Panc1 (cell line): ENCODE measurements around the gene LRRN4CL. TPM values are rescaled to one million over a fixed set of nuclear protein-coding genes. Genes with fewer than 3 reads are reported as not detected.

ENCODE experiments used
- ATAC-seq: fragments of 200-7000 bp; cut with Tn5 transposase; 2 replicates; pipeline ENCODE4 v1.9.1; 2020; ENCODE audit warnings: mild to moderate bottlenecking, moderate library complexity
- BruUV-seq: library from RNA; stranded (reverse); fragments of 400-500 nt; replicated peaks from 2 replicates; lab custom pipeline; 2021; lab: Mats Ljungman, UMichigan
- CTCF ChIA-PET: fragments of 300-600 bp; sonication (Branson Sonifier 250); formaldehyde crosslinking; loops from one replicate; lab custom pipeline; 2022; ENCODE audit warnings: antibody characterized with exemption; lab: Charles Lee
- POLR2A ChIA-PET: fragments of 300-600 bp; sonication (Branson Sonifier 250); formaldehyde crosslinking; loops from one replicate; lab custom pipeline; 2022; ENCODE audit warnings: antibody characterized with exemption; lab: Charles Lee
- DNase-seq: peaks from one replicate; pipeline ENCODE4 v3.0.0-alpha.2; 2010; ENCODE audit warnings: low read depth, low spot score
- H3K27ac ChIP-seq: 2 replicates; pipeline ENCODE4 v1.5.1; 2011; ENCODE audit warnings: mild to moderate bottlenecking, low read length, inconsistent platforms
- H3K27me3 ChIP-seq: fragments of 200-500 bp; sonication (Bioruptor generic); 2 replicates; pipeline ENCODE4 v1.6.0; 2014; ENCODE audit warnings: low read length, inconsistent platforms; ENCODE audit not compliant: control insufficient read depth, insufficient read depth
- H3K36me3 ChIP-seq: fragments of 200-500 bp; sonication (Bioruptor generic); 2 replicates; pipeline ENCODE4 v1.5.1; 2014; ENCODE audit warnings: inconsistent platforms, mild to moderate bottlenecking, low read length, moderate library complexity; ENCODE audit not compliant: control insufficient read depth, insufficient read depth
- H3K4me1 ChIP-seq: 2 replicates; pipeline ENCODE4 v1.5.1; 2011; ENCODE audit warnings: inconsistent platforms, mild to moderate bottlenecking, low read length, moderate library complexity; ENCODE audit not compliant: control insufficient read depth, insufficient read depth
- H3K4me3 ChIP-seq, 2 experiments: 2 replicates each; pipeline ENCODE4 v1.5.1; 2011 to 2012; ENCODE audit warnings: low read depth in 2 of 2, low read length in 2 of 2, mild to moderate bottlenecking in 2 of 2, inconsistent platforms in 1 of 2, moderate library complexity in 1 of 2
- H3K9me3 ChIP-seq: fragments of 200-500 bp; sonication (Bioruptor generic); 2 replicates; pipeline ENCODE4 v1.5.1; 2014; ENCODE audit warnings: low read depth, mild to moderate bottlenecking, inconsistent platforms, low read length, moderate library complexity; ENCODE audit not compliant: control insufficient read depth, insufficient read depth
- CTCF ChIP-seq: fragments of 450-650 bp; IDR thresholded peaks from 2 replicates; pipeline ENCODE4 v1.5.1; 2017; ENCODE audit warnings: mild to moderate bottlenecking
- POLR2AphosphoS5 ChIP-seq: IDR thresholded peaks from 2 replicates; pipeline ENCODE4 v1.6.1; 2012; ENCODE audit warnings: mild to moderate bottlenecking, low read depth, low read length, moderate library complexity
- REST ChIP-seq, 2 experiments: IDR thresholded peaks; 2 replicates each; pipeline ENCODE4 v1.6.1; 2011 to 2012; ENCODE audit warnings: low read depth in 2 of 2, control low read depth in 1 of 2, low read length in 1 of 2, mild to moderate bottlenecking in 1 of 2, moderate library complexity in 1 of 2; ENCODE audit not compliant: insufficient read depth in 1 of 2
- SIN3A ChIP-seq: IDR thresholded peaks from 2 replicates; pipeline ENCODE4 v1.6.1; 2012; ENCODE audit warnings: low read depth, mild to moderate bottlenecking, low read length, moderate library complexity, borderline replicate concordance; ENCODE audit not compliant: insufficient read depth
- TCF7L2 ChIP-seq: IDR thresholded peaks from 2 replicates; pipeline ENCODE4 v1.6.1; 2011; ENCODE audit warnings: mild to moderate bottlenecking, low read depth, low read length, inconsistent platforms
- in situ Hi-C: cut with HindIII; loops from 2 replicates; pipeline ENCODE4 v1.10.0; 2016; ENCODE audit warnings: low sequenced_read_pairs, low pct_unique_long_range_greater_than_20kb
- intact Hi-C: fragments of 100-400 bp; cut with micrococcal nuclease; formaldehyde crosslinking; loops from one replicate; pipeline ENCODE4 v1.10.0; 2022; ENCODE audit not compliant: unreplicated experiment
- total RNA-seq: library from RNA; stranded (reverse); gene quantifications from one replicate; pipeline ENCODE4 v1.2.1, GENCODE V29; 2021; ENCODE audit not compliant: unreplicated experiment

The LRRN4CL gene
- total RNA-seq, 1 experiment from 2014 or later: 0.13 TPM

GRCh38 chr11:62671236-62671607 is 18.1 kb downstream of the LRRN4CL start:
- peaks cover 33% of the 10 kb centered on the region for H3K4me1 ChIP-seq
- BruUV-seq: no TSS peak
- DNase-seq: no peak
- 0 out of 2 replicates have a peak, but pooled peaks have one; percentile 35 for TF ChIP-seq SIN3A
- no peak for TF ChIP-seq CTCF
- intact Hi-C loops: no loop called here
- peak overlapping the region; percentile 93 for H3K27ac ChIP-seq
- ChIA-PET CTCF (interaction anchor here (0.6 kb wide), 1 partner anchor 107 kb away, joined by 5 read pairs; no protein-coding TSS in a partner anchor), POLR2A (interaction anchor here (0.7 kb wide), 1 partner anchor 288 kb away, joined by 3 read pairs; no protein-coding TSS in a partner anchor)
- peak; percentile 29 for ATAC-seq
- H3K9me3 ChIP-seq: no peaks in the 10 kb centered on the region
- H3K27me3 ChIP-seq: no peaks in the 10 kb centered on the region
- in situ Hi-C loops: no loop called here
- peaks cover 2% of the 10 kb centered on the region; the same call in 1 of the 2 replicates for H3K36me3 ChIP-seq
- H3K4me3 ChIP-seq: peak overlapping the region; percentile 78 to 89

GRCh38 chr11:62669420-62670161 is 19.7 kb downstream of the LRRN4CL start:
- no peaks in the 10 kb centered on the region for H3K9me3 ChIP-seq
- intact Hi-C loops: no loop called here
- H3K27me3 ChIP-seq: no peaks in the 10 kb centered on the region
- ATAC-seq (peak; percentile 7), DNase-seq (no peak)
- ChIA-PET CTCF (no interaction called here), POLR2A (interaction anchor here (0.6 to 0.7 kb wide), 5 partner anchors 18 to 695 kb away, joined by 3 to 6 read pairs (median 4); partner anchors contain the start of gene POLR2G)
- in situ Hi-C loops: no loop called here
- H3K4me3 ChIP-seq: peak overlapping the region; percentile 78 to 89
- BruUV-seq: no TSS peak
- peak overlapping the region; percentile 82 for H3K27ac ChIP-seq
- H3K36me3 ChIP-seq: peaks cover 3% of the 10 kb centered on the region; the same call in 1 of the 2 replicates
- peaks cover 33% of the 10 kb centered on the region for H3K4me1 ChIP-seq
- TF ChIP-seq REST (IDR thresholded peaks at IDR 0.05; ENCODE audit: insufficient read depth in 1 of 2, low read depth in 2 of 2, low read length in 1 of 2) (no peak), POLR2AphosphoS5 (no peak), CTCF (no peak), SIN3A (no peak), TCF7L2 (no peak)
